Measurements from ENCODE around the gene PTH1R.

Gene PTH1R

DNA sequence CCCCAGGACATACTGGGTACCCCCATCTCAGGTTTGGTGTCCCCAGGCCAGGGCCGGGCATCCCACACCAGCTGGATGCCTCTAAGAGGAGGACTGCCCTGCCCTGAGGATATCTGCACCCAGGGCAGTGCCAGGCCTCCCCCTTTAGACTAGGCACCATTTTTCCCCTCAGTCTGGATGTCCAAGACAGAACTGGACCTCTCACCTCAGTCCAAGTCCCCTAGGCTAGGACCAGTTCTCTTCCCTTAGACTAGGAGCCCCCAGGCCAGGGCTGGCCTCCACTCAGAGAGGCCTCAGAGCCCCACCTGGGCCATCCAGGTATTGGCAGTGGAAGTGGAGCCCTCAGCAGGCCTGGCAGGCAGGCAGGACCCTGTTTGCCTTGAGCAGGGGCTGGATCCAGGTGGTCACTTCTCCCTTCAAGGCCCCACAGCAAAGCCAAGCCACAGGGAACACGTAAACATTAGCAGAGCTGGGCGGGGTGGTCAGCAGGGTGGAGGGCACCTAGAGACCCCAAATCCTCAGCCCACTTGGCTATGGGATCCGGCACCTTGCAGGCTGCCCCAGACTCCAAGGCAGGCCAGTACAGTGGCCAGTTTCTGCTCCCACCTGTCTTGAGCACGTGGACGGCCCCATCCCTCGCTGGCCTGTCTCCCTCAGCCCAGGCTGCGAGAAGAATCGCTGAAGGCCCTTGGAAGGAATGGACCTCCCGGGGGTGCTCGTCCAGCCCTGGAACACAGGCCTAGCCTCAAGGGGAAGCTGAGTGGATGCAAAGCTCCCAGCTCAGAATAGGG lies 28.3 kb downstream of the PTH1R start:
- no peak overlapping the region for H3K4me3 ChIP-seq (ENCODE audit: low read depth, low read length)
- in situ Hi-C loops (cut with HindIII; ENCODE audit: low sequenced_read_pairs): no loop called here
- DNase-seq (ENCODE audit: low read depth, low spot score): no peak
- no peak for TF ChIP-seq CTCF (IDR thresholded peaks at IDR 0.05; ENCODE audit: low read depth, low read length)

DNA sequence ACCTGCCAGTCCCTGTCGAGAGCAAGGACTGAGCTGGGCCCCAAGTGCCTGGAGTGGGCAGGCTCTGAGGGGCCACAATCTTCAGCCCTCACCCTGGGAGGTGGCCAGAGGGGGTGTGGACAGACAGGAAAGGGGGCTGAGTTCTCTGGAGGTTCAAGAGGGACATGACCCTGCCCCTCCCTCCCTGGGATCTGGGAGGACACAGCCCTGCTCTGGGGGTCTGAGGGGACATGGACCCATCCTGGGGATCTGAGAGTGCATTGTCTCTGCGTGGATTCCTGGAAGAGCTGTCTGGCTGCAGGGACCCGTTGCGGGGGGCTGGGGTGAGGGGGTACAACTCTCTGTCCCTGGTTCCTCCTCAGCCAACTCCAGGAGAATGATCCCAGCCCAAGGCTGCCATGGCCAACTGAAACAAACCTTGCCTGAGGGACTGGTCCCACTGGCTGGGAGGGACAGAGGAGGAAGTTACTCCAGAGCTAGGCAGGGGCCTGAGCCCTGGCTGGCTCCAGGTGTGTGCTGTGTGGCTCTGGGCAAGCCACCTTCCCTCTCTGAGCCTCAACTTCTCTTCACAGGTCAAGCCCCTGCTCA lies 29.0 kb downstream of the PTH1R start:
- no peak for TF ChIP-seq CTCF (IDR thresholded peaks at IDR 0.05; ENCODE audit: low read depth, low read length)
- no peak overlapping the region for H3K4me3 ChIP-seq (ENCODE audit: low read depth, low read length)
- in situ Hi-C loops (cut with HindIII; ENCODE audit: low sequenced_read_pairs): no loop called here
- no peak for DNase-seq (ENCODE audit: low read depth, low spot score)

DNA sequence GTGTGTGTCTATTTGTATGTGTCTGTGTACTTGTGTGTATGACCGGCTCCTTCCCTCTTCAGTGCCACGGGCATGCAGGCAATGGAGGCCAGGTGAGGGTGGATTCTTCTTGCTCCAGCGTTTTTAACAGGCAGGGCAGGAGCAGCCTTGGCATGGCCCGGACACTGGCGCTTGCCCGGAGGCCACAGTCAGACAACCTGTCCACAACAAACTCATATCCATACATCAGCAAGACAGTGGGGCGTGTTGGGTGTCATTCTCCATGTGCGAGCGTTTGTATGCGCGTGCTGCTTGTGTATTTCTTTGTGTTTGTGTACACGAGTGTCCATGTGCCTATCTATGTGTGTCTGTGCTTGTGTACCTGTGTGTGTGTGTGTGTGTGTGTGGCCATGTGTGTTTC lies 29.8 kb downstream of the PTH1R start:
- in situ Hi-C loops (cut with HindIII; ENCODE audit: low sequenced_read_pairs): no loop called here
- DNase-seq (ENCODE audit: low read depth, low spot score): no peak
- no peak for TF ChIP-seq CTCF (IDR thresholded peaks at IDR 0.05; ENCODE audit: low read depth, low read length)
- H3K4me3 ChIP-seq (ENCODE audit: low read depth, low read length): no peak overlapping the region

DNA sequence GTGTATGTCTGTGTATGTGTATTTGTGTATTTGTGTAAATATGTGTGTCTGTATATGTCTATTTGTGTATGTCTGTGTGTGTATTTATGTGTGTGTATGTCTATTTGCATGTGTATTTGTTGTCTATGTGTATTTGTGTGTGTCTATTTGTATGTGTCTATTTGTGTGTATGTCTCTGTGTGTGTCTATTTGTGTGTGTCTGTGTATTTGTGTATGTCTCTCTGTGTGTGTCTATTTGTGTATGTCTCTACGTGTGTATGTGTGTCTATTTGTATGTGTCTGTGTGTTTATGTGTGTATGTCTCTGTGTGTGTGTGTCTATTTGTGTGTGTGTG lies 30.4 kb downstream of the PTH1R start:
- no peak for DNase-seq (ENCODE audit: low read depth, low spot score)
- no peak for TF ChIP-seq CTCF (IDR thresholded peaks at IDR 0.05; ENCODE audit: low read depth, low read length)
- H3K4me3 ChIP-seq (ENCODE audit: low read depth, low read length): no peak overlapping the region
- in situ Hi-C loops (cut with HindIII; ENCODE audit: low sequenced_read_pairs): no loop called here

DNA sequence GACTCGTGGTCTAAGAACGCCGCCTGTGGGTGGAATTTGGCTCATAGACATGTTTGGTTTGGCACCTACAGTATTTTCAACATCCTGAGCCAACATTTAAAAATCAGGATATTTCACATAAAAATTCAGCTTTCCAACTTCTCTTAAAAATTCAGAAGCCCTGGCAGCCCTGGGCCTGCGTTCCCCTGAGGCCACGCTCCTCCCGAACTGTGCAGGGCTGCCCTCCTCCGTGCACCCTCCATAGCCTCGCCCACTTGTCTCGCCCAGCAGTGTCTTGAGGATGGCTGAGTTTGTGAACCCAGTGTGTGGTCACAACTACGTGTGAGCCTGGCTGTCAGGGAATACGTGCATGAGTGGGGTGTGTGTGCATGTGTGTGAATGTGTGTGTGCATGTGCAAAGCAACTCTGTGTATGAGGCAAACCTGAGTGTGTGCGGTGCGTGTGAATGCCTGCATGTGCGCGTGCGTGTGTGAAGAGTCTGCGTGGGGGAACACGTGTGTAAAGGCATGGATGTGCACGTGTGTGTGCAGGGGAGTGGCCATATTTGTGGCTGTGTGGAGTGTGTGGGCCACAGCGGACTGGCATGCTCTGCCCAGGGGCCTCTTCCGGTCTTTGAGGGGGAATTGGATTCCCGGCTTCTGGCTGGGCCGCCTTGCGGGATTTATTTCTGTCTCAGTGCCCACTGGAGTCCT lies 30.9 kb downstream of the PTH1R start:
- peak; percentile 35 for TF ChIP-seq CTCF (IDR thresholded peaks at IDR 0.05; ENCODE audit: low read depth, low read length)
- H3K4me3 ChIP-seq (ENCODE audit: low read depth, low read length): no peak overlapping the region
- in situ Hi-C loops (cut with HindIII; ENCODE audit: low sequenced_read_pairs): no loop called here
- peak; percentile 72 for DNase-seq (ENCODE audit: low read depth, low spot score)

DNA sequence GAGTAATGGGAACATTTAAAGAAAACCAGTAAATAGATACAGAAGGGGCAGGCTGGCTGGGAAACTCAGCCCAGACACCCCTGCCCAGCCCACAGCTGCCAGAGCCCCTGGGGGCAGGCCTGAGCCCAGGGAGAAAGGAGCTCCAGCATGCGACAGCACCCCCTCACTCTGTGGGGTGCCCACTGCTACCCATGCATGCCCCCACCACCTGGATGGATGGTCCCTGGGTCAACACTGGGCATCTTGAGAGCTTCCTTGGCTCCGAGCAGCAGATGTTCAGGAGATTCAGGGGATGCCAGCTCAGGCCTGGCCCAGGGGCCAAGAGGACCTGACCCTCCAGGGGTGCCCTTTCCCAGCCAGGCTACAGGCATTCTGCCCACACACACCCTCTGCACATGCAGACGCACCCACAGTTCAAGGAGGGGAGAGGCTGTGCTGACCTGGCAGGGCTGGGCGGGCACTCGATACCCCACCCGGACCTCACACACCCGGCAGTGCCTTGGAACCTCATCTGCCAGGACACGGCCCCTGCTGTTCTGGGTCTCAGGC lies 31.5 kb downstream of the PTH1R start:
- in situ Hi-C loops (cut with HindIII; ENCODE audit: low sequenced_read_pairs): no loop called here
- TF ChIP-seq CTCF (IDR thresholded peaks at IDR 0.05; ENCODE audit: low read depth, low read length): no peak
- DNase-seq (ENCODE audit: low read depth, low spot score): no peak

More for the DNA sequence above, 31.5 kb downstream of the PTH1R start:
- no peak overlapping the region for H3K4me3 ChIP-seq (ENCODE audit: low read depth, low read length)
